Retinal pigment epithelial cell (primary cell): ENCODE results near the gene SORCS2.

Experiments used
- DNase-seq: peaks from one replicate; pipeline ENCODE4 v3.0.0-alpha.2; 2010; ENCODE audit warnings: low read depth
- H3K4me3 ChIP-seq: 2 replicates; pipeline ENCODE4 v1.5.1; 2011; ENCODE audit warnings: mild to moderate bottlenecking, low read length, control low read depth, moderate library complexity
- CTCF ChIP-seq: conservative IDR thresholded peaks from 2 replicates; pipeline ENCODE4 v1.5.1; 2011; ENCODE audit warnings: low read depth, low read length, control low read depth, inconsistent platforms

Gene SORCS2

GRCh38 chr4:7677799-7678301 is 485.5 kb downstream of the SORCS2 start:
- TF ChIP-seq CTCF: no peak
- no peak for DNase-seq
- H3K4me3 ChIP-seq: no peak overlapping the region

GRCh38 chr4:7678318-7678852 is 486.0 kb downstream of the SORCS2 start:
- no peak overlapping the region for H3K4me3 ChIP-seq
- TF ChIP-seq CTCF: no peak
- DNase-seq: no peak

- no peak overlapping the region for H3K4me3 ChIP-seq
- DNase-seq: no peak
- no peak for TF ChIP-seq CTCF
These were observed 487.2 kb downstream of the SORCS2 start for GRCh38 chr4:7679406-7680040.

GRCh38 chr4:7680106-7680505 is 487.8 kb downstream of the SORCS2 start:
- no peak for DNase-seq
- TF ChIP-seq CTCF: no peak
- H3K4me3 ChIP-seq: no peak overlapping the region

- H3K4me3 ChIP-seq: no peak overlapping the region
- no peak for TF ChIP-seq CTCF
- DNase-seq: no peak
These were observed 488.4 kb downstream of the SORCS2 start for GRCh38 chr4:7680731-7681130.

GRCh38 chr4:7683126-7683703 is 490.9 kb downstream of the SORCS2 start:
- TF ChIP-seq CTCF: no peak
- H3K4me3 ChIP-seq: no peak overlapping the region
- no peak for DNase-seq

- no peak overlapping the region for H3K4me3 ChIP-seq
- DNase-seq: no peak
- no peak for TF ChIP-seq CTCF
These were observed 492.0 kb downstream of the SORCS2 start for GRCh38 chr4:7684294-7684693.
